ENCODE results near the gene DEFB125.
A peak's percentile ranks its signal among the peaks of the same experiment; 100 is the strongest.
"Not testable (repeated sequence)": the region's sequence is repeated elsewhere in the genome, so short reads cannot be mapped to it uniquely, and the experiment has no call there.

DEFB125 gene

GRCh38 chr20:87401-87800 lies at the start of gene DEFB125:
TSS of gene DEFB125 (plus strand) at chr20:87672. CDS start at chr20:87710, 38 bp downstream.
- H3K4me3 ChIP-seq (ENCODE audit: low read depth, low read length), result no peak within 1 kb of the TSS

- H3K4me3 ChIP-seq (ENCODE audit: low read depth, low read length), result no peak overlapping the region
These were observed 27.2 kb upstream of the DEFB125 start for GRCh38 chr20:60035-60918.

GRCh38 chr20:61230-61629 lies 26.2 kb upstream of the DEFB125 start:
- no peak overlapping the region for H3K4me3 ChIP-seq (ENCODE audit: low read depth, low read length)

GRCh38 chr20:61757-62156 lies 25.7 kb upstream of the DEFB125 start:
- no peak overlapping the region for H3K4me3 ChIP-seq (ENCODE audit: low read depth, low read length)

- no peak overlapping the region for H3K4me3 ChIP-seq (ENCODE audit: low read depth, low read length)
These were observed 25.0 kb upstream of the DEFB125 start for GRCh38 chr20:62487-62886.

- H3K4me3 ChIP-seq (ENCODE audit: low read depth, low read length), result no peak overlapping the region
These were observed 23.4 kb upstream of the DEFB125 start for GRCh38 chr20:64026-64603.

GRCh38 chr20:64766-65322 lies 22.6 kb upstream of the DEFB125 start:
- H3K4me3 ChIP-seq (ENCODE audit: low read depth, low read length), result no peak overlapping the region

GRCh38 chr20:77231-77630 lies 10.2 kb upstream of the DEFB125 start:
- H3K4me3 ChIP-seq (ENCODE audit: low read depth, low read length), result no peak overlapping the region

GRCh38 chr20:78338-78737 lies 9.1 kb upstream of the DEFB125 start:
- H3K4me3 ChIP-seq (ENCODE audit: low read depth, low read length), result no peak overlapping the region

- no peak overlapping the region for H3K4me3 ChIP-seq (ENCODE audit: low read depth, low read length)
These were observed 7.9 kb upstream of the DEFB125 start for GRCh38 chr20:79565-79964.

- H3K4me3 ChIP-seq (ENCODE audit: low read depth, low read length), result no peak overlapping the region
These were observed 3.2 kb downstream of the DEFB125 start for GRCh38 chr20:90651-91050.

- no peak overlapping the region for H3K4me3 ChIP-seq (ENCODE audit: low read depth, low read length)
These were observed 6.2 kb downstream of the DEFB125 start for GRCh38 chr20:93641-94040.

- H3K4me3 ChIP-seq (ENCODE audit: low read depth, low read length), result no peak overlapping the region
These were observed 7.7 kb downstream of the DEFB125 start for GRCh38 chr20:95215-95614.

GRCh38 chr20:97691-98090 lies 10.2 kb downstream of the DEFB125 start:
- not testable (repeated sequence) for H3K4me3 ChIP-seq (ENCODE audit: low read depth, low read length)

GRCh38 chr20:101975-102374 lies 14.5 kb downstream of the DEFB125 start:
- H3K4me3 ChIP-seq (ENCODE audit: low read depth, low read length), result no peak overlapping the region

- no peak overlapping the region for H3K4me3 ChIP-seq (ENCODE audit: low read depth, low read length)
These were observed 16.0 kb downstream of the DEFB125 start for GRCh38 chr20:103456-103855.

- H3K4me3 ChIP-seq (ENCODE audit: low read depth, low read length), result no peak overlapping the region
These were observed 24.9 kb downstream of the DEFB125 start for GRCh38 chr20:112396-112795.

GRCh38 chr20:117518-117917 lies 30.0 kb downstream of the DEFB125 start:
- no peak overlapping the region for H3K4me3 ChIP-seq (ENCODE audit: low read depth, low read length)

- peak overlapping the region; percentile 8 for H3K4me3 ChIP-seq (ENCODE audit: low read depth, low read length)
These were observed 42.4 kb downstream of the DEFB125 start for GRCh38 chr20:129786-130323.

- no peak overlapping the region for H3K4me3 ChIP-seq (ENCODE audit: low read depth, low read length)
These were observed 50.4 kb downstream of the DEFB125 start for GRCh38 chr20:137668-138490.

- no peak within 1 kb of the TSS for H3K4me3 ChIP-seq (ENCODE audit: low read depth, low read length)
These were observed 54.8 kb downstream of the DEFB125 start, which contains the start of gene DEFB126 for GRCh38 chr20:142290-142689. TSS of gene DEFB126 (plus strand) at chr20:142590. CDS start at chr20:142629, 39 bp downstream.

All from iPS-11a (cell line).